ENCODE results near the gene STYXL1. TPM values are rescaled to one million over a fixed set of nuclear protein-coding genes. Genes with fewer than 3 reads are reported as not detected.

The STYXL1 gene
- total and polyA plus RNA-seq, 2 donors (not counting 1 experiment from before 2014, with no cell fraction given) = 49.0 to 49.8 TPM

GRCh38 chr7:75961218-75961617 is 86.6 kb downstream of the STYXL1 start:
- TF ChIP-seq EZH2 (IDR thresholded peaks at IDR 0.05; ENCODE audit: low read length, missing control alignments) (no peak), CTCF (conservative IDR thresholded peaks at IDR 0.05 in 1 of 2, IDR thresholded peaks at IDR 0.05 in 1 of 2; ENCODE audit: low read depth in 1 of 2, low read length in 2 of 2) (no peak)
- Histone ChIP-seq H3K27me3 (ENCODE audit: control insufficient read depth, insufficient read depth, low read length) (no peaks in the 10 kb centered on the region), H3K36me3 (ENCODE audit: control insufficient read depth, insufficient read depth, low read length) (peaks cover 5% of the 10 kb centered on the region), H2AFZ (ENCODE audit: low read length) (no peak overlapping the region), H3K4me3 (replicated peaks in 1 of 4; ENCODE audit: control extremely low read depth in 1 of 4, insufficient read depth in 1 of 4, low read depth in 3 of 4, low read length in 4 of 4) (no peak overlapping the region), H3K79me2 (ENCODE audit: control insufficient read depth, insufficient read depth, low read length) (no peaks in the 10 kb centered on the region), H3K9me3 (ENCODE audit: control insufficient read depth, insufficient read depth, low read depth, low read length) (no peaks in the 10 kb centered on the region), H3K4me1 (ENCODE audit: control insufficient read depth, extremely low read depth, insufficient read depth, low read length) (peaks cover 16% of the 10 kb centered on the region), H4K20me1 (ENCODE audit: control insufficient read depth, extremely low read depth, insufficient read depth, low read length) (no peaks in the 10 kb centered on the region), H3K9ac (ENCODE audit: insufficient read depth, low read length) (no peak overlapping the region), H3K27ac (ENCODE audit: insufficient read depth, low read length) (no peak overlapping the region), H3K4me2 (ENCODE audit: extremely low read depth, insufficient read depth, low read length) (no peak overlapping the region)
- no peak for DNase-seq (ENCODE audit: low read depth in 2 of 2)

- Histone ChIP-seq H3K4me1 (ENCODE audit: control insufficient read depth, extremely low read depth, insufficient read depth, low read length) (peaks cover 9% of the 10 kb centered on the region), H3K9me3 (ENCODE audit: control insufficient read depth, insufficient read depth, low read depth, low read length) (no peaks in the 10 kb centered on the region), H4K20me1 (ENCODE audit: control insufficient read depth, extremely low read depth, insufficient read depth, low read length) (no peaks in the 10 kb centered on the region), H3K4me2 (ENCODE audit: extremely low read depth, insufficient read depth, low read length) (no peak overlapping the region), H2AFZ (ENCODE audit: low read length) (no peak overlapping the region), H3K27ac (ENCODE audit: insufficient read depth, low read length) (no peak overlapping the region), H3K27me3 (ENCODE audit: control insufficient read depth, insufficient read depth, low read length) (no peaks in the 10 kb centered on the region), H3K79me2 (ENCODE audit: control insufficient read depth, insufficient read depth, low read length) (no peaks in the 10 kb centered on the region), H3K4me3 (replicated peaks in 1 of 4; ENCODE audit: control extremely low read depth in 1 of 4, insufficient read depth in 1 of 4, low read depth in 3 of 4, low read length in 4 of 4) (no peak overlapping the region), H3K36me3 (ENCODE audit: control insufficient read depth, insufficient read depth, low read length) (peaks cover 7% of the 10 kb centered on the region), H3K9ac (ENCODE audit: insufficient read depth, low read length) (no peak overlapping the region)
- no peak for DNase-seq (ENCODE audit: low read depth in 2 of 2)
- TF ChIP-seq EZH2 (IDR thresholded peaks at IDR 0.05; ENCODE audit: low read length, missing control alignments) = no peak
- TF ChIP-seq CTCF (conservative IDR thresholded peaks at IDR 0.05 in 1 of 2, IDR thresholded peaks at IDR 0.05 in 1 of 2; ENCODE audit: low read depth in 1 of 2, low read length in 2 of 2) = no peak
Measured at GRCh38 chr7:75960372-75960771, 87.4 kb downstream of the STYXL1 start.

- peak in 1 of 2 donors; percentile 45 for DNase-seq (ENCODE audit: low read depth in 2 of 2)
Measured at GRCh38 chr7:75958802-75959543, 88.8 kb downstream of the STYXL1 start.

More at GRCh38 chr7:75958802-75959543, 88.8 kb downstream of the STYXL1 start:
- Histone ChIP-seq H4K20me1 (ENCODE audit: control insufficient read depth, extremely low read depth, insufficient read depth, low read length) (no peaks in the 10 kb centered on the region), H3K4me2 (ENCODE audit: extremely low read depth, insufficient read depth, low read length) (no peak overlapping the region), H3K9me3 (ENCODE audit: control insufficient read depth, insufficient read depth, low read depth, low read length) (no peaks in the 10 kb centered on the region), H3K4me3 (replicated peaks in 1 of 4; ENCODE audit: control extremely low read depth in 1 of 4, insufficient read depth in 1 of 4, low read depth in 3 of 4, low read length in 4 of 4) (no peak overlapping the region), H3K79me2 (ENCODE audit: control insufficient read depth, insufficient read depth, low read length) (no peaks in the 10 kb centered on the region), H3K36me3 (ENCODE audit: control insufficient read depth, insufficient read depth, low read length) (peaks cover 8% of the 10 kb centered on the region), H3K27ac (ENCODE audit: insufficient read depth, low read length) (no peak overlapping the region), H2AFZ (ENCODE audit: low read length) (no peak overlapping the region), H3K9ac (ENCODE audit: insufficient read depth, low read length) (no peak overlapping the region), H3K27me3 (ENCODE audit: control insufficient read depth, insufficient read depth, low read length) (no peaks in the 10 kb centered on the region), H3K4me1 (ENCODE audit: control insufficient read depth, extremely low read depth, insufficient read depth, low read length) (peaks cover 9% of the 10 kb centered on the region)
- TF ChIP-seq EZH2 (IDR thresholded peaks at IDR 0.05; ENCODE audit: low read length, missing control alignments) (no peak), CTCF (conservative IDR thresholded peaks at IDR 0.05 in 1 of 2, IDR thresholded peaks at IDR 0.05 in 1 of 2; ENCODE audit: low read depth in 1 of 2, low read length in 2 of 2) (no peak)

Data from fibroblast of lung (primary cell).